ENCODE measurements around the gene SALL3.
"Not testable (repeated sequence)": the region's sequence is repeated elsewhere in the genome, so short reads cannot be mapped to it uniquely, and the experiment has no call there.

Gene SALL3

GRCh38 chr18:78962098-78962497 is 17.5 kb upstream of the SALL3 start:
- POLR2A ChIA-PET (ENCODE audit: low non-redundant PET), result no interaction called here
- no peak for DNase-seq (ENCODE audit: low spot score)
- no peak for TF ChIP-seq CTCF (conservative IDR thresholded peaks at IDR 0.05; ENCODE audit: low read depth)
- no peak overlapping the region for H3K27ac ChIP-seq
- CTCF ChIA-PET, result no interaction called here

- POLR2A ChIA-PET (ENCODE audit: low non-redundant PET); H3K27ac ChIP-seq; CTCF ChIA-PET; DNase-seq (ENCODE audit: low spot score): not testable (repeated sequence)
Measured at GRCh38 chr18:78964727-78965126, 14.9 kb upstream of the SALL3 start.

- H3K27ac ChIP-seq, result no peak overlapping the region
- DNase-seq (ENCODE audit: low spot score), result no peak
- POLR2A ChIA-PET (ENCODE audit: low non-redundant PET), result no interaction called here
- CTCF ChIA-PET, result no interaction called here
- no peak for TF ChIP-seq CTCF (conservative IDR thresholded peaks at IDR 0.05; ENCODE audit: low read depth)
Measured at GRCh38 chr18:78965260-78965659, 14.4 kb upstream of the SALL3 start.

DNA sequence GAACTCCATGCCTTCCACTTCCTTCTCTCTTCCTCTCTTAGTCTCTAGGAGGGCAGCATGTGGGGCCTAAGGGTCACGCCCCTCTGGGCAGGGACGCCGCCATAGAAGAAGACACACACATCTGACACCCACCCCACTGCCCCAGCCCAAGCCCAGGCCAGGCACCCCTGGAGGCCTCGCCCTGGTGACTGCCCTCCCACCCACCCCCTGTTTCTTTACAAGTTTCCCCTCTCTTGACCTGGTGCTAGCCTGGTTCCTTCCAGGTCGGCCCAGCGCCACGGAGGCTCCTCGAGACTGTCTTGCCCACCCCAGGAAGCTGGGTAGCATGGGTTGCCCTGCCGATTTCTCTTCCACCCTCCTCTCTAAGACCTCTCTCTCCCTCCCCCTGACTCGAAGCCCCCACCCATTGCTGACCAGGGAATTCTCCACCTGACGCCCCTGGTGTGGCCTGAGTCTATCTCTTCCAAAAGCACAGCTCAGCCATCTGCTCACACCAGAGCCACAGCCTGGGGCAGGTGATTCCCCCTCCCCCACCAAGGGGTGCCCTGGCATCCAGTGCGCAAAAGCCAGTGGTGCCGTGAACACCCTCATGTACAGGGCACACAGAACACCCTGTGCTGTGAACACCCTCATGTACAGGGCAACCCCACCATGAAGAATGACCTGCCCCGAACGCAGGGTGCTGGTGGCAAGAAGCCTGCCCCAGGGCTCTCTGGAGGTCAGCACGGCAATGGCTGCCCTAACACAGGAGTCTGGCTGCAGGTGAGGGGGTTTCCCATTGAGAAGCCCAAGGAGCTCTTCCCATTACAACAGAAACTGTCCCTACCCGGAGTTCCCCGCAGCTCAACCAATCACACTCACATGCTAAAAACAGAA is 13.5 kb upstream of the SALL3 start:
- TF ChIP-seq CTCF (conservative IDR thresholded peaks at IDR 0.05; ENCODE audit: low read depth), result no peak

DNA sequence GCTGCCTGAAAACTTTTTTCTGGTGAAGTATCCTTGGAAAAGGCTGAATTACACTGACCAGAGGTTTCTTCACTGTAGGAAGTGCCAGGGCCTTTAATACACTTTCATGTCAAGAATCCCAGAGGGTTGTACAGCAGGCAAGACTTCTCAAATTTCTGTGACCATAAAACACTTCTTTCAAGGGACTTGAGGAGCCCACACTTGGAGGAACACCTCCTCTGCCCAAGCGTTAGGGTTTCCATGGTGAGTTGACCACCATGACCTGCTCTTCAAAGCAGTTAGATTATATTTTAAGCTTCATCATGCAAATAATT is 12.9 kb upstream of the SALL3 start:
- no peak overlapping the region for H3K27ac ChIP-seq
- CTCF ChIA-PET, result interaction anchor here (0.6 kb wide), 1 partner anchor 187 kb away, joined by 3 read pairs; no protein-coding TSS in a partner anchor
- no peak for DNase-seq (ENCODE audit: low spot score)
- POLR2A ChIA-PET (ENCODE audit: low non-redundant PET), result no interaction called here
- no peak for TF ChIP-seq CTCF (conservative IDR thresholded peaks at IDR 0.05; ENCODE audit: low read depth)

More for the DNA sequence above, 13.5 kb upstream of the SALL3 start:
- ChIA-PET POLR2A (ENCODE audit: low non-redundant PET) (no interaction called here), CTCF (interaction anchor here (0.6 kb wide), 1 partner anchor 188 kb away, joined by 3 read pairs; no protein-coding TSS in a partner anchor)
- no peak for DNase-seq (ENCODE audit: low spot score)
- H3K27ac ChIP-seq, result no peak overlapping the region

- POLR2A ChIA-PET (ENCODE audit: low non-redundant PET), result no interaction called here
- TF ChIP-seq CTCF (conservative IDR thresholded peaks at IDR 0.05; ENCODE audit: low read depth), result no peak
- CTCF ChIA-PET, result no interaction called here
- DNase-seq (ENCODE audit: low spot score), result no peak
- H3K27ac ChIP-seq, result no peak overlapping the region
Measured at GRCh38 chr18:78967692-78968091, 11.9 kb upstream of the SALL3 start.

DNA sequence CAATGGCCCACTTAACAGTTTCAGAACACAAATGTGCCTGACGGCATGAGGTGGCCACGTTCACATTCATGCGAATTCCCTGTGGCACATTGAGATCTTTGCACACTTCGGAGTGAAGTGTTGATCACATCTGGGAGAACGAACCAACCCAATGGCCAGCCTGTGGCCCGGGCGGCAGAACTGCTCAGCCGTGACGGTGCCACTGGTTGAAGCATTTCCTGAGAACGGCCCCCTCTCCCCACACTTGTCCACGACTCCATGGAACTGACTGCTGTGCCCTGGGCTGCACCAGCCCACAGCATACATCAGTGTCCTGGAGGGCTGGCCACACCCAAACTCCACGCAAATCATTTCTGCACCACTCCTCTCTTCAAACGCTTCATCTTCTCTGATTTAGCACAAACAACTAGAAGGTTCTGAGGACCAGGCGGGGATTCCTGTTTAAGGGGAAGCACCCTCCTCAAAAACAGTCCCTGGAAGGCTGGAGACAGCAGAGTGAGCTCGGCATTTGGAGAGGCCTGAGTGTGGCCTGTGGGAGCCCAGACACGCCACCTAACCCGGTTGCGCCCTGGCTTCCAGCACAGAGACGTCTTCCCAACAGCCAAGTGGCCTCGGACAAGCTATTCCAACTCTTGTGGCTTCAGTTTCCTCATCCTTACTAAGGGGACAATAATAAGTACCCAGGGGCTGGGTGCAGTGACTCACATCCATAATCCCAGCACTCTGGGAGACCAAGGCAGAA is 9.9 kb upstream of the SALL3 start:
- DNase-seq (ENCODE audit: low spot score), result no peak
- POLR2A ChIA-PET (ENCODE audit: low non-redundant PET), result no interaction called here
- no peak overlapping the region for H3K27ac ChIP-seq
- CTCF ChIA-PET, result no interaction called here
- no peak for TF ChIP-seq CTCF (conservative IDR thresholded peaks at IDR 0.05; ENCODE audit: low read depth)
